Measurements from ENCODE around the gene MIPOL1. TPM values are rescaled to one million over a fixed set of nuclear protein-coding genes. Genes with fewer than 3 reads are reported as not detected.

Gene MIPOL1
- total and polyA plus RNA-seq, 2 of the 13 experiments (the other 11 are each of a cell fraction or from before 2014, with no cell fraction given) = 8.6 to 34.2 TPM

DNA sequence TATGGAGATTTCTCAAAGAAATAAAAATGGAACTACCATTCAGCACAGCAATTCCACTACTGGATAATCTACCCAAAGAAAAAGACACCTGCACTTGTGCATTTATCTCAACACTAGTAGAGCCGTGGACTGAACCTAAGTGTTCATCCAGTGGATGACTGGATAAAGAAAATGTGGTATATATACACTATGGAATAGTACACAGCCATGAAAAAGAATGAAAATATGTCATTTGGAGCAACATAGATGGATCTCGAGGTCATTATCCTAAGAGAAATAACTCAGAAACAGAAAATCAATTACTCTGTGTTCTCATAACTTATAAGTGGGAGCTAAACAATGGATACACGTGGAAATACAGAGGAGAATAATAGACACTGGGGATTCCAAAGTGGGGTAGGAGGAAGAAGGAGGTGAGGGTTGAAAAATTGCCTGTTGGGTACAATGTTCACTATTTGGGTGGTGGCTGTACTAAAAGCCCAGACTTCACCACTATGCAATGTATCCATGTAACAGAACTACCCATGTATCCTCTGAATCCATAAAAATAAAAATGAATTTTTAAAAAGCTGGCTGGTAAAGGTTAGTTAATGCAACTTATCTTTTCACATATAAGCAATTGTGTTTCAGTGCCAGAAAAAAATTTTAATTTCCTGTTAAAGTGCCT is 266.6 kb downstream of the MIPOL1 start:
- no TSS peak for BruUV-seq (replicated peaks)
- no peaks in the 10 kb centered on the region for H3K27me3 ChIP-seq (ENCODE audit: control insufficient read depth in 1 of 2, insufficient read depth in 2 of 2, low read length in 2 of 2)
- peaks cover 46% of the 10 kb centered on the region for H3K4me1 ChIP-seq (ENCODE audit: insufficient read depth, low read length)
- ChIA-PET CTCF (ENCODE audit: low intra/inter-chr PET ratio, low total read pairs) (no interaction called here), POLR2A (no interaction called here)
- intact Hi-C loops (cut with micrococcal nuclease; ENCODE audit: unreplicated experiment) = no loop called here
- H4K20me1 ChIP-seq (ENCODE audit: insufficient read depth, low read length) = no peaks in the 10 kb centered on the region
- peaks cover 45% of the 10 kb centered on the region for H3K9me3 ChIP-seq (ENCODE audit: low read length)
- H3K27ac ChIP-seq (ENCODE audit: extremely low read length, insufficient read depth, low read length) = no peak overlapping the region
- WGBS (ENCODE audit: low lambda C conversion rate) = 95% methylated on average over 3 of the region's 3 CpGs
- no peak for ATAC-seq
- in situ Hi-C loops (cut with HindIII; ENCODE audit: extremely low pct_ligation_motif_present, low pct_unique_long_range_greater_than_20kb) = no loop called here
- no peak overlapping the region for H3K4me2 ChIP-seq (ENCODE audit: low read depth, low read length)
- DNase-seq (ENCODE audit: low spot score) = no peak
- H2AFZ ChIP-seq (ENCODE audit: low read length) = no peak overlapping the region
- H3K9ac ChIP-seq (ENCODE audit: insufficient read depth, low read depth, low read length) = no peak overlapping the region
- H3K79me2 ChIP-seq (ENCODE audit: insufficient read depth, low read length) = no peaks in the 10 kb centered on the region
- H3K4me3 ChIP-seq (replicated peaks in 1 of 3; ENCODE audit: insufficient read depth in 1 of 3, low read depth in 2 of 3, low read length in 3 of 3) = no peak overlapping the region
- no peaks in the 10 kb centered on the region for H3K36me3 ChIP-seq (replicated peaks in 1 of 2; ENCODE audit: control insufficient read depth in 1 of 2, insufficient read depth in 2 of 2, low read length in 2 of 2)
- no peak for FAIRE-seq
- no peak for TF ChIP-seq ZNF367 (CRISPR knock-in tag; IDR thresholded peaks at IDR 0.05; ENCODE audit: borderline replicate concordance)
- TF ChIP-seq ZNF569 (CRISPR knock-in tag; IDR thresholded peaks at IDR 0.05; ENCODE audit: borderline replicate concordance) = 0 out of 2 replicates have a peak, but pooled peaks have one; percentile 9
- TF ChIP-seq RCOR2 (CRISPR knock-in tag; IDR thresholded peaks at IDR 0.05) = peak; percentile 69; the same call in 1 of the 2 replicates
- TF ChIP-seq ZNF879 (CRISPR knock-in tag; IDR thresholded peaks at IDR 0.05) = no peak
- TF ChIP-seq, protein P1, sequence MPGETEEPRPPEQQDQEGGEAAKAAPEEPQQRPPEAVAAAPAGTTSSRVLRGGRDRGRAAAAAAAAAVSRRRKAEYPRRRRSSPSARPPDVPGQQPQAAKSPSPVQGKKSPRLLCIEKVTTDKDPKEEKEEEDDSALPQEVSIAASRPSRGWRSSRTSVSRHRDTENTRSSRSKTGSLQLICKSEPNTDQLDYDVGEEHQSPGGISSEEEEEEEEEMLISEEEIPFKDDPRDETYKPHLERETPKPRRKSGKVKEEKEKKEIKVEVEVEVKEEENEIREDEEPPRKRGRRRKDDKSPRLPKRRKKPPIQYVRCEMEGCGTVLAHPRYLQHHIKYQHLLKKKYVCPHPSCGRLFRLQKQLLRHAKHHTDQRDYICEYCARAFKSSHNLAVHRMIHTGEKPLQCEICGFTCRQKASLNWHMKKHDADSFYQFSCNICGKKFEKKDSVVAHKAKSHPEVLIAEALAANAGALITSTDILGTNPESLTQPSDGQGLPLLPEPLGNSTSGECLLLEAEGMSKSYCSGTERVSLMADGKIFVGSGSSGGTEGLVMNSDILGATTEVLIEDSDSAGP (CRISPR knock-in tag; IDR thresholded peaks at IDR 0.05; ENCODE audit: borderline replicate concordance) = no peak
- no peak for TF ChIP-seq BRD4 (CRISPR knock-in tag; IDR thresholded peaks at IDR 0.05)
- no peak for TF ChIP-seq EED (CRISPR knock-in tag; IDR thresholded peaks at IDR 0.05)
- TF ChIP-seq JUND (CRISPR knock-in tag; IDR thresholded peaks at IDR 0.05) = no peak
- TF ChIP-seq PRMT3 (CRISPR knock-in tag; IDR thresholded peaks at IDR 0.05; ENCODE audit: borderline replicate concordance, low read depth) = no peak
- no peak for TF ChIP-seq ZNF235 (CRISPR knock-in tag; IDR thresholded peaks at IDR 0.05; ENCODE audit: borderline replicate concordance)
- no peak for TF ChIP-seq PTBP1 (IDR thresholded peaks at IDR 0.05; ENCODE audit: low read depth, low read length, poor library complexity, severe bottlenecking)
- no peak for TF ChIP-seq ZNF33A (CRISPR knock-in tag; IDR thresholded peaks at IDR 0.05; ENCODE audit: borderline replicate concordance)
- no peak for TF ChIP-seq ZNF674 (CRISPR knock-in tag; IDR thresholded peaks at IDR 0.05; ENCODE audit: low read depth)
- TF ChIP-seq IKZF1 (IDR thresholded peaks at IDR 0.05) = no peak
- TF ChIP-seq ATF1 (CRISPR knock-in tag; IDR thresholded peaks at IDR 0.05) = 0 out of 2 replicates have a peak, but pooled peaks have one; percentile 20
- peak; percentile 50; the same call in 1 of the 2 replicates for TF ChIP-seq EHMT2 (IDR thresholded peaks at IDR 0.05; ENCODE audit: borderline replicate concordance, low read depth, low read length)
- 0 out of 2 replicates have a peak, but pooled peaks have one; percentile 61 for TF ChIP-seq ZNF24 (IDR thresholded peaks at IDR 0.05)
- TF ChIP-seq ZNF546 (CRISPR knock-in tag; conservative IDR thresholded peaks at IDR 0.05) = no peak
- TF ChIP-seq ZNF570 (CRISPR knock-in tag; IDR thresholded peaks at IDR 0.05; ENCODE audit: borderline replicate concordance) = no peak
- TF ChIP-seq ZNF775 (CRISPR knock-in tag; IDR thresholded peaks at IDR 0.05; ENCODE audit: borderline replicate concordance) = no peak
- no peak for TF ChIP-seq TBX2 (CRISPR knock-in tag; IDR thresholded peaks at IDR 0.05; ENCODE audit: borderline replicate concordance)
- no peak for TF ChIP-seq ZNF878 (CRISPR knock-in tag; IDR thresholded peaks at IDR 0.05)
- no peak for TF ChIP-seq HES4 (CRISPR knock-in tag; IDR thresholded peaks at IDR 0.05; ENCODE audit: borderline replicate concordance)
- TF ChIP-seq E2F5 (CRISPR knock-in tag; conservative IDR thresholded peaks at IDR 0.05) = no peak
